K562 (cell line): ENCODE data around the gene CDC42BPB. TPM values are rescaled to one million over a fixed set of nuclear protein-coding genes. Genes with fewer than 3 reads are reported as not detected.
"Not testable (repeated sequence)": the region's sequence is repeated elsewhere in the genome, so short reads cannot be mapped to it uniquely, and the experiment has no call there.

Experiments
- ATAC-seq: fragments of 200-7000 bp; cut with Tn5 transposase; 3 replicates; pipeline ENCODE4 v1.9.1; 2020; ENCODE audit warnings: moderate library complexity
- BruUV-seq: library from RNA; stranded (reverse); fragments of 400-500 nt; replicated peaks from 2 replicates; lab custom pipeline; 2021; lab: Mats Ljungman, UMichigan
- CTCF ChIA-PET: fragments of 300-600 bp; formaldehyde crosslinking; extraction: SDS; loops from one replicate; lab custom pipeline; 2021; ENCODE audit warnings: low intra/inter-chr PET ratio; lab: Yijun Ruan, JAX
- POLR2A ChIA-PET: fragments of 300-600, 350-650 bp; sonication (Branson Sonifier 250); formaldehyde crosslinking; extraction: SDS; loops from one replicate; lab custom pipeline; 2021; ENCODE audit warnings: antibody characterized with exemption, inconsistent platforms; lab: Yijun Ruan, JAX
- DNase-seq, 4 experiments: peaks; one replicate each; pipeline versions ENCODE4 v3.0.0 to v3.0.0-alpha.2; 2011 to 2018; ENCODE audit warnings: low spot score in 3 of 4, mixed read lengths in 3 of 4; ENCODE audit errors: extremely low read depth in 1 of 4
- FAIRE-seq: peaks from 2 replicates; lab custom pipeline; 2011; peaks lifted over from hg19 to GRCh38; lab: Jason Lieb, UNC
- H2AFZ ChIP-seq: 2 replicates; pipeline ENCODE4 v1.6.0; 2011; ENCODE audit warnings: low read depth, low read length, control low read depth, inconsistent platforms
- H3K27ac ChIP-seq: fragments of 200-600 bp; 3 replicates; pipeline ENCODE4 v1.8.0; 2011; ENCODE audit warnings: low read depth, mild to moderate bottlenecking, control low read depth, inconsistent platforms, low read length, moderate library complexity, mixed read lengths; ENCODE audit errors: extremely low read depth
- H3K27me3 ChIP-seq, 2 experiments: fragments of 300-600 bp in 1 of 2; 2 replicates in 1 of 2; 3 replicates in 1 of 2; pipeline versions ENCODE4 v1.6.0 to v1.8.0; 2011; ENCODE audit warnings: inconsistent platforms in 2 of 2, low read length in 2 of 2, mild to moderate bottlenecking in 1 of 2, mixed read lengths in 1 of 2, moderate library complexity in 1 of 2; ENCODE audit not compliant: control insufficient read depth in 2 of 2, insufficient read depth in 2 of 2
- H3K36me3 ChIP-seq: fragments of 300-600 bp; 3 replicates; pipeline ENCODE4 v1.8.0; 2011; ENCODE audit warnings: mild to moderate bottlenecking, low read length, inconsistent platforms; ENCODE audit not compliant: control insufficient read depth, insufficient read depth
- H3K4me1 ChIP-seq, 2 experiments: fragments of 200-600 bp in 1 of 2; replicated peaks in 1 of 2; 2 replicates in 1 of 2; 3 replicates in 1 of 2; pipeline versions ENCODE4 v1.5.1 to v1.8.0; 2011; ENCODE audit warnings: inconsistent platforms in 2 of 2, low read length in 2 of 2, mild to moderate bottlenecking in 1 of 2, mixed read lengths in 1 of 2, moderate library complexity in 1 of 2; ENCODE audit not compliant: control insufficient read depth in 2 of 2, insufficient read depth in 2 of 2
- H3K4me2 ChIP-seq: 2 replicates; pipeline ENCODE4 v1.6.1; 2011; ENCODE audit warnings: low read length, control low read depth, inconsistent platforms, mixed read lengths; ENCODE audit not compliant: insufficient read depth
- H3K4me3 ChIP-seq: fragments of 200-600 bp; sonication (generic), shearing (Covaris generic); 2 replicates; pipeline ENCODE4 v1.5.1; 2016; ENCODE audit warnings: control low read depth, inconsistent platforms
- H3K79me2 ChIP-seq: fragments of 200-600 bp; 3 replicates; pipeline ENCODE4 v1.8.0; 2011; ENCODE audit warnings: low read length, inconsistent platforms; ENCODE audit not compliant: control insufficient read depth, insufficient read depth
- H3K9ac ChIP-seq, 2 experiments: 2 replicates each; pipeline versions ENCODE4 v1.6.0 to v1.6.1; 2011; ENCODE audit warnings: low read depth in 2 of 2, low read length in 2 of 2, control low read depth in 1 of 2, inconsistent platforms in 1 of 2, mild to moderate bottlenecking in 1 of 2, mixed read lengths in 1 of 2; ENCODE audit not compliant: insufficient read depth in 1 of 2
- H3K9me1 ChIP-seq: one replicate; pipeline ENCODE4 v1.6.0; 2011; ENCODE audit warnings: inconsistent platforms, mild to moderate bottlenecking, low read length, moderate library complexity; ENCODE audit not compliant: control insufficient read depth, insufficient read depth
- H3K9me3 ChIP-seq: replicated peaks from 2 replicates; pipeline ENCODE4 v1.5.1; 2011; ENCODE audit warnings: low read depth, low read length, inconsistent platforms; ENCODE audit not compliant: control insufficient read depth, insufficient read depth
- H4K20me1 ChIP-seq: replicated peaks from 2 replicates; pipeline ENCODE4 v1.6.1; 2011; ENCODE audit warnings: low read length, inconsistent platforms, mixed read lengths; ENCODE audit not compliant: control insufficient read depth, insufficient read depth
- C11orf30 ChIP-seq: fragments of 450-650 bp; IDR thresholded peaks from 2 replicates; pipeline ENCODE4 v1.6.1; 2016; ENCODE audit warnings: low read depth, mild to moderate bottlenecking
- RERE ChIP-seq: sonication (generic); formaldehyde crosslinking; IDR thresholded peaks from 2 replicates; pipeline ENCODE4 v1.8.0; 2023; ENCODE audit warnings: missing genetic modification reagents, mild to moderate bottlenecking, borderline replicate concordance
- SUPT5H ChIP-seq: fragments of 450-650 bp; IDR thresholded peaks from 2 replicates; pipeline ENCODE4 v1.6.1; 2016
- YY1 ChIP-seq, 3 experiments: IDR thresholded peaks; 2 replicates each; pipeline ENCODE4 v1.6.1; 2011; ENCODE audit warnings: low read length in 2 of 3, mild to moderate bottlenecking in 2 of 3, moderate library complexity in 2 of 3, borderline replicate concordance in 1 of 3, control low read depth in 1 of 3, low read depth in 1 of 3; ENCODE audit not compliant: insufficient read depth in 3 of 3, insufficient replicate concordance in 2 of 3, control insufficient read depth in 1 of 3, insufficient read length in 1 of 3; ENCODE audit errors: extremely low read depth in 1 of 3
- ZFP30 ChIP-seq: fragments of 250-450 bp; sonication (Bioruptor Pico); IDR thresholded peaks from 2 replicates; pipeline ENCODE4 v1.8.0; 2022; ENCODE audit warnings: moderate library complexity, mild to moderate bottlenecking, inconsistent platforms, borderline replicate concordance
- ZHX1 ChIP-seq: fragments of 150-350 bp; conservative IDR thresholded peaks from 2 replicates; pipeline ENCODE4 v1.6.1; 2014; ENCODE audit warnings: low read length
- ZNF507 ChIP-seq: conservative IDR thresholded peaks from 2 replicates; pipeline ENCODE4 v1.6.1; 2017; ENCODE audit warnings: missing genetic modification characterization, missing compliant biosample characterization
- WGBS: fragments of 100-300 bp; shearing (Covaris generic); methylation state at CpG from one replicate; pipeline ENCODE4 v1.1.6; 2016; ENCODE audit warnings: low coverage, mixed read lengths; ENCODE audit not compliant: insufficient coverage; ENCODE audit errors: missing lambda C conversion rate; 5-methylcytosine and 5-hydroxymethylcytosine counted together
- in situ Hi-C: fragments of 300-500 bp; cut with MboI; formaldehyde crosslinking; loops from 4 replicates; pipeline ENCODE4 v1.15.0; 2018; ENCODE audit warnings: inconsistent platforms, mixed read lengths
- intact Hi-C: fragments of 100-400 bp; cut with micrococcal nuclease; formaldehyde crosslinking; loops from 2 replicates; pipeline ENCODE4 v1.14.2; 2022
- polyA plus RNA-seq, 8 experiments: library from polyadenylated mRNA; depleted of rRNA in 4 of 8; stranded (reverse) in 5 of 8; unstranded in 3 of 8; fragments of >200 nt; fragmentation: Nextera tagmentation in 2 of 8; fragmentation: Illumina TruSeq in 1 of 8; extraction: Ambion mirVana in 2 of 8; extraction: Trizol in 1 of 8; gene quantifications; 2 replicates each; pipeline versions ENCODE4 v1.2.1 to v1.2.3, GENCODE V29; 2011 to 2014; ENCODE audit warnings: inconsistent platforms in 1 of 8, missing spikeins in 1 of 8
- total RNA-seq, 7 experiments: library from RNA; depleted of rRNA in 6 of 7; stranded (reverse); fragments of >200 nt in 6 of 7; fragmentation: Illumina TruSeq in 2 of 7; extraction: Trizol in 2 of 7; gene quantifications; 2 replicates each; pipeline versions ENCODE4 v1.2.1 to v1.2.3, GENCODE V29; 2011 to 2021; ENCODE audit warnings: low replicate concordance in 1 of 7

CDC42BPB gene
- total and polyA plus RNA-seq, 9 of the 15 experiments (the other 6 are each of a cell fraction or from before 2014, with no cell fraction given): 0.07 to 24.3 (median 12.6) TPM

GRCh38 chr14:103026988-103027387 lies 30.4 kb downstream of the CDC42BPB start:
- H3K4me2 ChIP-seq: no peak overlapping the region
- H3K4me3 ChIP-seq: no peak overlapping the region
- H3K27me3 ChIP-seq: no peaks in the 10 kb centered on the region
- no peaks in the 10 kb centered on the region for H3K36me3 ChIP-seq
- ChIA-PET POLR2A (no interaction called here), CTCF (no interaction called here)
- no peaks in the 10 kb centered on the region for H3K9me1 ChIP-seq
- H4K20me1 ChIP-seq: no peaks in the 10 kb centered on the region
- FAIRE-seq (no peak), ATAC-seq (no peak), DNase-seq (no peak)
- H3K27ac ChIP-seq: no peak overlapping the region
- in situ Hi-C loops: no loop called here
- 61% methylated on average over 3 of the region's 3 CpGs for WGBS
- H3K79me2 ChIP-seq: no peaks in the 10 kb centered on the region; the same call in 1 of the 3 replicates
- no peak for TF ChIP-seq YY1 (IDR thresholded peaks at IDR 0.05; ENCODE audit: borderline replicate concordance in 1 of 3, control insufficient read depth in 1 of 3, extremely low read depth in 1 of 3, insufficient read depth in 3 of 3, insufficient read length in 1 of 3, insufficient replicate concordance in 2 of 3, low read depth in 1 of 3, low read length in 2 of 3)
- TF ChIP-seq ZFP30 (CRISPR knock-in tag): no peak
- no peak for TF ChIP-seq C11orf30
- TF ChIP-seq SUPT5H: no peak
- TF ChIP-seq ZNF507 (tag): no peak
- TF ChIP-seq ZHX1: no peak
- no peak for TF ChIP-seq RERE (CRISPR knock-in tag)
- no peaks in the 10 kb centered on the region for H3K9me3 ChIP-seq
- no peaks in the 10 kb centered on the region; a peak in 3 of 5 replicates for H3K4me1 ChIP-seq
- no peak overlapping the region for H3K9ac ChIP-seq
- BruUV-seq: no TSS peak
- H2AFZ ChIP-seq: no peak overlapping the region
- intact Hi-C loops: no loop called here

- CTCF ChIA-PET: not testable (repeated sequence)
Measured at GRCh38 chr14:103026196-103026595, 31.2 kb downstream of the CDC42BPB start.

More at GRCh38 chr14:103026196-103026595, 31.2 kb downstream of the CDC42BPB start:
- H4K20me1 ChIP-seq, FAIRE-seq, H3K27ac ChIP-seq, H3K36me3 ChIP-seq, DNase-seq, H3K9ac ChIP-seq, intact Hi-C loops, in situ Hi-C loops, H3K79me2 ChIP-seq, H2AFZ ChIP-seq, POLR2A ChIA-PET, H3K4me3 ChIP-seq, H3K4me2 ChIP-seq, H3K9me3 ChIP-seq, H3K9me1 ChIP-seq, H3K27me3 ChIP-seq, BruUV-seq, ATAC-seq, H3K4me1 ChIP-seq: not testable (repeated sequence)
- WGBS: 92% methylated on average over 2 of the region's 6 CpGs
